GM18519 (cell line): ENCODE results near the gene PUS1.
"Not testable (repeated sequence)": the region's sequence is repeated elsewhere in the genome, so short reads cannot be mapped to it uniquely, and the experiment has no call there.

Source experiments
- ATAC-seq: cut with Tn5 transposase; IDR thresholded peaks from one replicate; pipeline ENCODE4 v1.9.1; 2021; ENCODE audit warnings: mild to moderate bottlenecking, moderate library complexity; ENCODE audit not compliant: unreplicated experiment, low FRiP score

Gene PUS1

DNA sequence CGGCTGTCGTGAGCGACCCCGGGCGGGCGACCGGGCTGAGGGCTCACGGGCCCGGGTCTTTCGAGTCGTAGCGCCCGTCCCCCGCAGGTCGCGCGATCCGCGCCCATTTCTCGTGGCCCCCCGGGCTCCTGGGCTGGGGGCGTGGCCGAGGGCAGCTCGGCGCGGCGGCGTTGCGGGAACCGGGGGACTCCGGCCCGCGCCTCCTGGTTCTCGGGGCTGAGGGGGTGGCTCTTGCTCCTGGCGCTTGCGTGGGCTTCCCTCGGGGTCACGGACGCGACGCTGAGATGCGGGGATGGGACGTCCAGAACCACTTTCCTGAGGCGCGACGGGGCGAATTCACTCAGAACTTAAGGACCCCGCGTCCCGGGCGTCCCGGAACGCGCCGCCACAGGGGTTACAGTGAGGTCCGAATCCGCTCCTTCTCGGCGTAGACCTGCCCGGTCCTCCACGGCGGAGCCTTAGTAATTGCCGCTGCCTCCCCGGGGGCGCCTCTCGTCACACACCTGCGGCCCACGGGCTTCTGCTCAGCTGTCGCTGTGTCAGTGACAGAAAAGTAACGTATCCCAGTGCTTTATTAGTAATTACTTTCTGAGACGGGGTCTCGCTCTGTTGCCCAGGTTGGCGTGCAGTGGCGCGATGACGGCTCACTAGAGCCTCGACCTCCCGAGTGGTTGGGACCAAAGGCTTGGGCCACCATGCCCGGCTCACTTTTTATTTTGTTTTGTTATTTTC is 21.3 kb downstream of the PUS1 start:
- ATAC-seq, result no peak

DNA sequence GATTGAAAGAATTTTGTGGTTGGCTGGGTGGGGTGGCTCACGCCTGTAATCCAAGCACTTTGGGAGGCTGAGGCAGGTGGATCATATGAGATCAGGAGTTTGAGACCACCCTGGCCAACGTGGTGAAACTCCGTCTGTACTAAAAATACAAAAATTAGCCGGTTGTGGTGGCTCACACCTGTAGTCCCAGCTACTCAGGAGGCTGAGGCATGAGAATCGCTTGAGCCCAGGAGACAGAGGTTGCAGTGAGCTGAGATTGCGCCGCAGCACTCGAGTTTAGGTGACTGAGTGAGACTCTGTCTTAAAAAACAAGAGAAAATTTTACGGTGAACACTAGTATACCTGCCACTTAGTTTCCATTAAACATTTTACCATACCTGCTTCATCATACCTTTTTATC is 24.7 kb downstream of the PUS1 start:
- not testable (repeated sequence) for ATAC-seq

DNA sequence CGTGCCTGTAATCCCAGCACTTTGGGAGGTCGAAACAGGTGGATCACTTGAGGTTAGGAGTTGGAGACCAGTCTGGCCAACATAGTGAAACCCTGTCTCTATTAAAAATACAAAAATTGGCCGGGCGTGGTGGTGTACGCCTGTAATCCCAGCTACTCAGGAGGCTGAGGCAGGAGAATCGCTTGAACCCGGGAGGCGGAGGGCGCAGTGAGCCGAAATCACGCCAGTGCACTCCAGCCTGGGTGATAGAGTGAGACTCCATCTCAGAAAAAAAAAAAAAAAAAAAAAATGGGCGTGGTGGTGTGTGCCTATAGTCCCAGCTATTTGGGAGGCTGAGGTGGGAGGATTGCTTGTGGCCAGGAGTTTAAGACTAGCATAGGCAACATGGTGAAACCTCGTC is 25.4 kb downstream of the PUS1 start:
- ATAC-seq, result not testable (repeated sequence)

DNA sequence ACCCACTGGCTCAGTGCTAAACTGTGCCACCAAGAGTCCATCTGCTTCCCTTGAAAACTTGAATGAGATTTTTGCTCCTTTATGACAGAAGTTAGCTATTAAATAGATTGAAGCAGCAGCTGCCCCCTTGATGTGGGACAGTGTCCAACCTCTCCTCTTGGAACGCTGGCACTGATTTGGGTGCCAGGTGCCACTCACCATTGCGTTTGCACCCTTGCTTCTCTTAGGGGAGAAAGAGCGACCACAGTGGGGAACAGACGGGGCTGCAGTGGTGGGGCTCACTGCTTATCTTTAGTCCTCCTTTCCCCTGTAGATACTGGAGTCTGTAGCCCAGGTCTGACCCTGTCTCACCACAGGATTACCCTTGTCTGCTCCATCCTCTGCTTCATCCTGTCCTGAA is 30.0 kb downstream of the PUS1 start:
- no peak for ATAC-seq

DNA sequence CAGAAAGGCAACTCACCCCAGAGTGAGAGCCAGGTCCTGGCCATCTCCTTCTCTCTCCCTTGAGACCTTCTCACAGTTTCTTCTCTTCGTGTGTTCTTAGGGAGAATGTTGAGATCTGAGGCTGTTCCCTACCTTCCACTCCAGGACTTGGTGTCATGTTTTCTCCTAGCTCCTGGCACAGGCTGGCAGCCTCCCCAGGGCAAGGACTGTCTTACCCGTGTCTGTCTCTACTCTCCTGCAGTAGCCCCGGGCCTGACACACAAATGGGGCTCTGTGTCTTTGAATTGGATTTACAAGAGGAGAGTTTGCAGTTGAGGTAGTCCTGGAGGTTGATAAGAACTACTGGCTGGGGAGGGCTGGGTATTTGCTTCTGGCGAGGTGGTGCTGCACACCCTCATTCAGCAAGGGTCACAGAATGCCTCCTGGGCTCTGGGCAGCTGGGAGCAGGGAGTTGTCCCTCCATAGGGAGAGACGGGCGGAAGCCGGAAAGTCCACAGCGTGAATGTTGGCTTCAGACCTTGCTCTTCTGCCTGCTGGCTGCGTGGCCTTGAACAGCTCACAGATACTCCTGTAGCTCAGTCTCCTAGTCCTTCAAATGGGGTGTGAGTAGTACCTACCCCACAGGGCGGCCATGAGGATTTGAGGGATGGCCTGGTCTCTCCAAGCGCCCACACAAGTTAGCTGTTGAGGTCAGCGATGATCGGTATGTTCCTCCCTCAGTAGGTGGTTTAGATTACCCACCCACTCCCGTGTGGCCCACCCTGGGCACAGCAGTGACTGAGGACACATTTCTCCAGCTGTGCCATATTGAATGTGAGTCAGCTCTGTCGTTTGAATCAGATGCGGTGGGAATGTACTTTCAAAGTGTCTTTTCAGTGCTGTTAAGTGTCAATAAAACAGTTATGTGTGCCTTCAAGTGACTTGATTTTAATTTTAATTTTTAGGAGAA is 30.8 kb downstream of the PUS1 start:
- ATAC-seq, result no peak

DNA sequence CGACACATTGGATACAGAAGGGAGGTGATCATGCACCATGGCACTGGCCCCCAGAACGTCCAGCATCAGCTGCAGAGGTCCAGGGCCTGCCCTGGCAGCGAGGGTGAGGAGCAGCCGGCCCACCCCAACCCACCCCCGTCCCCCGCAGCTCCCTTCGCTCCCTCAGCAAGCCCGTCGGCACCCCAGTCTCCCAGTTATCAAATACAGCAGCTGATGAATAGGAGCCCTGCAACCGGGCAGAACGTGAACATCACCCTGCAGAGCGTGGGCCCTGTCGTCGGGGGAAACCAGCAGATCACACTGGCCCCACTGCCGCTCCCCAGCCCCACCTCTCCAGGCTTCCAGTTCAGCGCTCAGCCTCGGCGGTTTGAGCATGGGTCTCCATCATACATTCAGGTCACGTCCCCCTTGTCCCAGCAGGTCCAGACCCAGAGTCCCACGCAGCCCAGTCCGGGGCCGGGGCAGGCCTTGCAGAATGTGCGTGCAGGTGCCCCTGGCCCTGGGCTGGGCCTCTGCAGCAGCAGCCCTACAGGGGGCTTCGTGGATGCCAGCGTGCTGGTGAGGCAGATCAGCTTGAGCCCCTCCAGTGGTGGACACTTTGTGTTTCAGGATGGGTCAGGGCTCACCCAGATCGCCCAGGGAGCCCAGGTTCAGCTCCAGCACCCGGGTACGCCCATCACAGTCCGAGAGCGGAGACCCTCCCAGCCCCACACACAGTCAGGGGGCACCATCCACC is 31.7 kb downstream of the PUS1 start:
- not testable (repeated sequence) for ATAC-seq

DNA sequence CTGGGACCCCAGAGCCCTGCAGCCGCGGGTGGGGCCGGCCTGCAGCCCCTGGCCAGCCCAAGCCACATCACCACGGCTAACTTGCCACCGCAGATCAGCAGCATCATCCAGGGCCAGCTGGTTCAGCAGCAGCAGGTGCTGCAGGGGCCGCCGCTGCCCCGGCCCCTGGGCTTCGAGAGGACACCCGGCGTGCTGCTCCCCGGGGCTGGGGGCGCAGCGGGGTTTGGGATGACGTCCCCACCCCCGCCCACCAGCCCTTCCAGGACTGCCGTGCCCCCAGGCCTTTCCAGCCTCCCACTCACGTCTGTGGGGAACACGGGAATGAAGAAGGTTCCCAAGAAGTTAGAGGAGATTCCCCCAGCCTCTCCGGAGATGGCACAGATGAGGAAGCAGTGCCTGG is 32.3 kb downstream of the PUS1 start:
- not testable (repeated sequence) for ATAC-seq

DNA sequence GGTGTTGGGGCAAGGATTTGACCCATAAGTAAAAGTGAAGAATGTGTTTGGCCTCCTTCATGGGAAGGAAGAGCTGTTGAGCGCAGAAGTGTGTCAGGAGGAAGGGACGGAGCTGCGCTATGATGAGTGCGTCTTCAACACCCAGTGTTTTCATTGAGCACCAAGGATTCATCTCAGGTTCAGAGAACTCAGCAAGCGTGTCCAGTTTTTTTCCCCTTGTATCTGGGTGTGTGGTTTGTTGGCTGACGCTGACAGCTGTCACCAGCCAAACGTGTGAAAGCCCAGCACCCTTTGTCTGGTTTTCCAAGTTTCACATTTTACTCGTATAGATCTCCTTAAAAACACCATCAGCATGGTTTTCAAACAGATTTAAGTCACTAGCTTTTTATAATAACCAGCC is 33.0 kb downstream of the PUS1 start:
- no peak for ATAC-seq

DNA sequence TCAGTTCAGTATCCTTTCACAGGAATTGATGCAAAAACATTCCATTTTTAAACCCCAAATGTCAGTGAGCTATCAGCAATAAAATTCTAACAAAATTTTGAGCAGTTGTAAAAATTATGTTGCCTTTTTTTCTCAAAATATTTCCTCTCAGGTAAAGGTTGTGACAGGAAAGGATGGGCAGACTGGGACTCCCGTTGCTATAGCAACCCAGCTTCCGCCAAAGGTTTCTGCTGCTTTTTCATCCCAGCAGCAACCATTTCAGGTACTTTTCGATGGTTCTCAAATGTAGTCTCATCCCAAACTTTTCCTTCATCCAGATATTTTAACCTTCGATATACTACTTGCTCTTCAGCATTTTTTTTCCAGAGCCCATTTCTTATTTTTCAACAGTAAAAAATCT is 34.3 kb downstream of the PUS1 start:
- ATAC-seq, result no peak

DNA sequence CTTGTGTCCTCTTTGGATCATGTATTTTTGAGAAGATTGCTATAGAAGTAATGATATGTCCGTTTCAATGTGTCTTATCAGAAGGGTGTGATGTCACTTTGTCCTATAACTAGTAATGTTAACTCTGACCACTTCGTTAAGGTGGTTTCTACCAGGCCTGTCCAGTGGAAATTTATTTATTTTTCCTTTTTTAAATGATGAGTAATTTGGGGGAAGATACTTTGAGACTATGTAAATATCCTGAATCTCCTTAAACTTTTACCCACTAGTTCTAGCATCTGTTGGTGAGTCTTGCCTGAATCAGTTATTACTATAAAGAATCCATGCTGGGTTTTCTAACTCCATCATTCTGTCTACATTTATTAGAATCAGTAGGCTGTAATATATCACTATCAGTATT is 36.0 kb downstream of the PUS1 start:
- no peak for ATAC-seq

DNA sequence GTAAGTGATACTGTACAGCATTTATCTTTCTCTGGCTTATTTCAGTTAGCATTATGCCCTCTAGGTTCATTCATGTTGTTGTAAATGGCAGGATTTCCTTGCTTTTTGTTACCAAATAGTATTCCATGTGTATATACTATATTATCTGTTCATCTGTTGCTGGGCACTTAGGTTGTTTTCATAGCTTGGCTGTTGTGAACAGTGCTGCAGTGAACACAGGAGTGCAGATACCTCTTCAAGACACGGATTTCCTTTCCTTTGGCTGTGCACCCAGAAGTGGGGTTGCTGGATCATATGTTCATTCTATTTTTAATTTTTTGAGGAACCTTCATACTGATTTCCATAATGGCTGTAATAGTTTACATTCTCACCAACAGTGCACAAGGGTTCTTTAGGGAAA is 42.1 kb downstream of the PUS1 start:
- no peak for ATAC-seq

DNA sequence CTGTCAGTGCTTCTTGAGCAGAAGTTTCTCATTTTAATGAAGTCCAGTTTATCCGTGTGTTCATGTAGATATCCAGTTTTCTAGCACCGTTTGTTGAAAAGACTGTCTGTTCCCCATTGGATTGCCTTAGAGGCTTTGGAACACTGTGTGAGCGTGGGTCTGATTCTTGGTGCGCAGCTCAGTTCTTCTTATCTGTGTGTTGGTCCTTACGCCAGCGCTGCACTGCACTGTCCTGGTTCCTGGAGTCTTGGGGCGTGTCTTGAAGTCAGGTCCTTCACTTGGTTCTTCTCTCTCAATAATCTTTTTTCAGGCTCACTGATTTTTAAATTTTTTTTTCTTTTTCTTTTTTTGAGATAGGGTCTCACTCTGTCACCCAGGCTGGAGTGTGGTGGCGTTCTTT is 46.2 kb downstream of the PUS1 start:
- no peak for ATAC-seq

DNA sequence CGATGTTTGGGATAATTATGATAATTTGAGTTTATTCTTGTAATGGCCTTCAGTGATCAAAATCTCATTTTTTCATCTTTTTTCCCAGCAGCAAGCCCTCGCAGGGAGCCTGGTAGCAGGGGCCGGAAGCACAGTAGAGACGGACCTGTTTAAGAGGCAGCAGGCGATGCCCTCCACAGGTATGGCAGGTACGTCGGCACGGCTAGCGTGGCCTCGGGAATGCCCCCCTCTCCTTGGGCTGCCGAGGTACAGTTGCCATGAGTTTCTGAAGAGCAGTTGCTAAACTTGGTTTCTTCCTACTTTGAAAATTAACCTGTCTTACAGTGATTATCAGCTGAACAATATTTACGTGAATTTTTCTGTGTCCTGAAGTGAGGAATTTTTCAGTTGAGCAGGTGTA is 50.5 kb downstream of the PUS1 start:
- no peak for ATAC-seq

DNA sequence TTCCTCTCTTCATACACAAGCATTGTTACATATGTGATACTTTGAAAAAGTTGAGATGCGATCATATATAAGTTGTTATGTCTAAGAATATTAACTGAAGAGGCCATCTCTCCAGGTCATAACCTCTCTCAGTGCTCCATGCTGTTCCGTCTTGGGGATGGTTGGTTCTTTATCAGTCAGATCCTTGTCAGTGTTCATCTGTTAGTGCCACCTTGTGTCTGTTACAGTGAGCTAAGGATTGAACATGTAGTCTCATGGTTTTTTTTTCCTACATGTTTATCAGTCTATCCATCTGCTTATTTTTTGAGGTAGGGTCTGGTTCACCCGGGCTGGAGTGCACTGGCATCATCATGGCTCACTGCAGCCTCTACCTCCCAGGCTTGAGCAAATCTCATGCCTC is 51.2 kb downstream of the PUS1 start:
- ATAC-seq, result no peak

DNA sequence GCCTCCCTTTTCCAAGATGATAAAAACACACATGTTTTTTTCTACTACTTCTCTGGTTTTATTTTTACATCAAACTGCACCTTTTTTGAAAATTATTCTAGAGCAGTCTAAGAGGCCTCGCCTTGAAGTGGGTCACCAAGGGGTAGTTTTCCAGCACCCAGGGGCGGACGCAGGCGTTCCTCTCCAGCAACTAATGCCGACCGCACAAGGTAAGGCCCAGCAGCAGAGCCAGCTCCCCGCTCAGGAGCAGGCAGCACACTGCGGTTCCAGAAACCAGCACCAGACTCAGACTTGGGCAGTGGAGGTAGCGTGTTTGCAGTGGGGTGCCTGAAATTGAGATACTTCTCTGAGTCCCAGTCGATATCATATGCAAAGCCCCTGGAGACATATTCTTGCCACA is 52.3 kb downstream of the PUS1 start:
- no peak for ATAC-seq

DNA sequence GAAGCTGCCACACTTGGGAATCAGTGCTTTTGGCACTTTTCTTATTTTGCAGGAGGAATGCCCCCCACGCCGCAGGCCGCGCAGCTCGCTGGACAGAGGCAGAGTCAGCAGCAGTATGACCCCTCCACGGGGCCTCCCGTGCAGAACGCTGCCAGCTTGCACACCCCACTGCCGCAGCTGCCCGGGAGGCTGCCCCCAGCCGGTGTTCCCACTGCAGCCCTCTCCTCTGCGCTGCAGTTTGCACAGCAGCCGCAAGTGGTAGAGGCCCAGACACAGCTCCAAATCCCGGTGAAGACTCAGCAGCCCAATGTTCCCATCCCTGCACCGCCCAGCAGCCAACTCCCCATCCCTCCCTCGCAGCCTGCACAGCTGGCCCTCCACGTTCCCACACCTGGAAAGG is 53.0 kb downstream of the PUS1 start:
- no peak for ATAC-seq

DNA sequence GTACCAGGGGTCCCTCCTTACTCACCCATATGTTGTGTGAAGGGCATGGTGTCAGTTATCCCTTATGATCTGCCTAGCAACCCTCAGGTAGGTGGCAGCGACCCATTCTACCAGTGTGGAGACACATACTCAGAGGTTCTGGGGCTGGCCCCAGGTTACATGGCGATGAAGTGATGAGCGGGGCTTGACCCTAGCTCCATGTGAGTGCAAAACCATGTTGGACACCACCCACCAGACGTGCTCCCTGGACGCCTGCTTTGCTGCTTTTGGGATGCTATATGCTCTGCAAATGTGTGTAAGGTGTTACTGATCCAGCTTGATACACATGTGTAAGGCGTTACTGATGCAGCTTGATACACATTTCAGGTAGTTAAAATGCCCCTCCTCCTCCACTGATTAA is 54.0 kb downstream of the PUS1 start:
- no peak for ATAC-seq

DNA sequence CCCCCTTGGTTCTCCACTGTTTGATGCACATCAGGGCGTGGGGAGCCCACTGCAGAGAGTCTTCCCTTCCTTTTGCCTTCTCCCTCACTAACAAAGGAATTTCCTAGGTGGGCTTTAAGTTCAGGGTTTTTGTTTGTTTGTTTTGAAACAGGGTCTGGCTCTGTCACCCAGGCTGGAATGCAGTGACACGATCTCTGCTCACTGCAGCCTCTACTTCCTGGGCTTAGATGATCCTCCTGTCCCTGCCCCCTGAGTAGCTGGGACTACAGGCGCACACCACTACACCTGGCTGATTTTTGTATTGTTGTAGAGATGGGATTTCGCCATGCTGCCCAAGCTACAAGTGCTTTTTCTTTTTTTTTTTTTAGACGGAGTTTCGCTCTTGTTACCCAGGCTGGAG is 54.5 kb downstream of the PUS1 start:
- ATAC-seq, result no peak

DNA sequence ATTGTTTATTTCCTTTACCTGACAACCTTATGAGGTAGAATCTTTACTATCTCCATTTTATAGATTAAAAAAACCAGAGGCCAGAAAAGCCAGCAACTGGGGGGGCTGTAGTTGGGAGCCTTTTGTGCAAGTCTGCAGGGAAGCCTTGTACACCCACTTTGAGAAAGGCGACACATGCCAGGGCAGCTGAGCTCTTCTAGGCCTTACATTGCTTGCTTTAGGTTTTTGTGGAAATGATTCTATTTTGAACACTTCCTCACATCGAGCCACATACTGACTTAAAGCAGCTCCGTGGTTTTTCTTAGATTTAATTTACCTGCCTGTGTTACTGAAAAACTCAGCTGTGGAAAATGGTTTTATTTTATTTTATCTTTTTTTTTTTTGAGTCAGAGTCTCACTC is 55.3 kb downstream of the PUS1 start:
- ATAC-seq, result no peak

DNA sequence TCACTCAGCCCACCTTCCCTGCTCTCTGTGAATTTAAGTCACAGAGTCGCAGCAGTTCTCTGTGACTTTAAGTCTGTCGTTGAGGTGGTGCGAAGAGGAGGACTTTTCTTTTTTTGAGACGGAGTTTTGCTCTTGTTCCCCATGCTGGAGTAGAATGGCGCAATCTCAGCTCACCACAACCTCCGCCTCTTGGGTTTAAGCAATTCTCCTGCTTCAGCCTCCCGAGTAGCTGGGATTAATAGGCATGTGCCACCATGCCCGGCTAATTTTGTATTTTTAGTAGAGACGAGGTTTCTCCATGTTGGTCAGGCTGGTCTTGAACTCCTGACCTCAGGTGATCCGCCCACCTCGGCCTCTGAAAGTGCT is 56.4 kb downstream of the PUS1 start:
- ATAC-seq, result not testable (repeated sequence)

DNA sequence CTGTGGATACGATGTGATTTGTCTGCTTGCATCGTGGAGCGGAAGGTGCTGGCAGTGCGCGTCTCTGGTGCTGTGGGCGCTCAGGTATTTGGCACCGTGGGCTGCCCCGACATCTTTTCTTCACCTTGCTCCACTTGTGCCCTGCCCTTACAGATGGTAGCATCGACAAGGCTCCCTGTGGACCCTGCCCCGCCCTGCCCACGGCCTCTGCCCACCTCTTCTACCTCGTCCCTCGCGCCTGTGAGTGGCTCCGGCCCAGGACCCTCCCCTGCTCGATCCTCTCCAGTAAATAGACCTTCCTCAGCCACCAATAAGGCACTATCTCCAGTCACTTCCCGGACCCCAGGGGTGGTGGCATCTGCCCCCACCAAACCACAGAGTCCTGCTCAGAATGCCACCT is 57.3 kb downstream of the PUS1 start:
- ATAC-seq, result no peak
